Measurements from ENCODE around the gene G0S2.

DNA sequence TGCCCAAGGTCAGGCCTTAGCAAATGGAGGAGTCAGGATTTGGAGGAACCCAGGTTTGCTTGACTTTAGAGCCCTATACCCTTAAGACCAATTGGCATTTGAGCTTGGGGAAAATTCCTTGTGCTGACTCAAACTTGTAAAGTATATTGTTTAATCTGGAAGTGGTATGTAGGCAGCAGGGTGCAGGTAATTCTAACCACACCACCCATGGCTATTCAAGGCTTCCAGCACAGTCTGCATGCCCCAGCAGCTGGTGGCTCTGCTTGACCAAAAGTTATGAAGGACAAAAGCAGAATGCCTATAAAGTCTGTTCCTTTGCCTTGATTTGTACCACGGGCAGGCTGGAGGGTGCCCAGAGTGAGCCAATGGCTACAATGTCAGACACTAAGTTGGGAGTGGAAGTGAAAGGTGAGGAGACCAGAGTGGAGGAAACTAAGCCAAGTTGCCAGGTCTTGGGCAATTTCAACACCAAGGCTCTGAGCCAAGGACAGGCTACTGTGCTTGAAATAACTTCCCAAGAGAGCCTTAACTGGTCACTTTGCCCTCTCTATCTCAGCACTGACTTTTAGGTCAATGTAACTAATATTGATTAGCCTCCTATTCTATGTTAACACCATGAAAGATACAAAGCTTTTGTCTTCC is 4.7 kb upstream of the G0S2 start:
- TF ChIP-seq, protein P1, sequence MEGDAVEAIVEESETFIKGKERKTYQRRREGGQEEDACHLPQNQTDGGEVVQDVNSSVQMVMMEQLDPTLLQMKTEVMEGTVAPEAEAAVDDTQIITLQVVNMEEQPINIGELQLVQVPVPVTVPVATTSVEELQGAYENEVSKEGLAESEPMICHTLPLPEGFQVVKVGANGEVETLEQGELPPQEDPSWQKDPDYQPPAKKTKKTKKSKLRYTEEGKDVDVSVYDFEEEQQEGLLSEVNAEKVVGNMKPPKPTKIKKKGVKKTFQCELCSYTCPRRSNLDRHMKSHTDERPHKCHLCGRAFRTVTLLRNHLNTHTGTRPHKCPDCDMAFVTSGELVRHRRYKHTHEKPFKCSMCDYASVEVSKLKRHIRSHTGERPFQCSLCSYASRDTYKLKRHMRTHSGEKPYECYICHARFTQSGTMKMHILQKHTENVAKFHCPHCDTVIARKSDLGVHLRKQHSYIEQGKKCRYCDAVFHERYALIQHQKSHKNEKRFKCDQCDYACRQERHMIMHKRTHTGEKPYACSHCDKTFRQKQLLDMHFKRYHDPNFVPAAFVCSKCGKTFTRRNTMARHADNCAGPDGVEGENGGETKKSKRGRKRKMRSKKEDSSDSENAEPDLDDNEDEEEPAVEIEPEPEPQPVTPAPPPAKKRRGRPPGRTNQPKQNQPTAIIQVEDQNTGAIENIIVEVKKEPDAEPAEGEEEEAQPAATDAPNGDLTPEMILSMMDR (IDR thresholded peaks at IDR 0.05; ENCODE audit: low read length) = no peak
- TF ChIP-seq EZH2 (IDR thresholded peaks at IDR 0.05; ENCODE audit: borderline replicate concordance, low read length) = no peak

All from OCI-LY1 (cell line).